Osteoblast (primary cell): ENCODE measurements around the gene SLC5A7. TPM values are rescaled to one million over a fixed set of nuclear protein-coding genes. Genes with fewer than 3 reads are reported as not detected.

ENCODE experiments used
- DNase-seq: peaks from one replicate; pipeline ENCODE4 v3.0.0; 2011; ENCODE audit warnings: low spot score, mixed read lengths; ENCODE audit not compliant: insufficient read length; ENCODE audit errors: missing footprints
- H2AFZ ChIP-seq: 2 replicates; pipeline ENCODE4 v1.6.0; 2011; ENCODE audit warnings: mild to moderate bottlenecking, low read length
- H3K27ac ChIP-seq: 2 replicates; pipeline ENCODE4 v1.5.1; 2011; ENCODE audit warnings: mild to moderate bottlenecking, low read depth, low read length, moderate library complexity
- H3K27me3 ChIP-seq: 2 replicates; pipeline ENCODE4 v1.6.0; 2012; ENCODE audit warnings: mild to moderate bottlenecking, control low read depth, inconsistent platforms, low read length, moderate library complexity; ENCODE audit not compliant: insufficient read depth
- H3K36me3 ChIP-seq: 2 replicates; pipeline ENCODE4 v1.5.1; 2011; ENCODE audit warnings: mild to moderate bottlenecking, low read length, control low read depth, moderate library complexity; ENCODE audit not compliant: insufficient read depth
- H3K4me1 ChIP-seq: 2 replicates; pipeline ENCODE4 v1.5.1; 2011; ENCODE audit warnings: mild to moderate bottlenecking, low read length, control low read depth, moderate library complexity; ENCODE audit not compliant: insufficient read depth
- H3K4me2 ChIP-seq: 2 replicates; pipeline ENCODE4 v1.6.0; 2011; ENCODE audit warnings: mild to moderate bottlenecking, low read length; ENCODE audit not compliant: insufficient read depth
- H3K4me3 ChIP-seq: fragments of 200-600 bp; sonication (generic); 3 replicates; pipeline ENCODE4 v1.5.1; 2012; ENCODE audit warnings: mild to moderate bottlenecking, low read length, inconsistent platforms; ENCODE audit not compliant: insufficient read depth
- H3K79me2 ChIP-seq: 2 replicates; pipeline ENCODE4 v1.6.0; 2012; ENCODE audit warnings: mild to moderate bottlenecking, low read length, control low read depth, inconsistent platforms; ENCODE audit not compliant: insufficient read depth
- H3K9me3 ChIP-seq: 2 replicates; pipeline ENCODE4 v1.5.1; 2011; ENCODE audit warnings: low read depth, low read length, control low read depth
- H4K20me1 ChIP-seq: 2 replicates; pipeline ENCODE4 v1.6.0; 2012; ENCODE audit warnings: mild to moderate bottlenecking, low read length, control low read depth; ENCODE audit not compliant: insufficient read depth
- total RNA-seq: library from RNA; depleted of rRNA; stranded (reverse); fragments of >200 nt; gene quantifications from 2 replicates; pipeline ENCODE4 v1.2.3, GENCODE V29; 2012
- TF ChIP-seq, protein P1 (sequence below): IDR thresholded peaks from 2 replicates; pipeline ENCODE4 v1.5.1; 2011; ENCODE audit warnings: mild to moderate bottlenecking, low read depth, low read length, moderate library complexity; ENCODE audit errors: extremely low read depth

SLC5A7 gene
- total RNA-seq, 1 donor = not detected

DNA sequence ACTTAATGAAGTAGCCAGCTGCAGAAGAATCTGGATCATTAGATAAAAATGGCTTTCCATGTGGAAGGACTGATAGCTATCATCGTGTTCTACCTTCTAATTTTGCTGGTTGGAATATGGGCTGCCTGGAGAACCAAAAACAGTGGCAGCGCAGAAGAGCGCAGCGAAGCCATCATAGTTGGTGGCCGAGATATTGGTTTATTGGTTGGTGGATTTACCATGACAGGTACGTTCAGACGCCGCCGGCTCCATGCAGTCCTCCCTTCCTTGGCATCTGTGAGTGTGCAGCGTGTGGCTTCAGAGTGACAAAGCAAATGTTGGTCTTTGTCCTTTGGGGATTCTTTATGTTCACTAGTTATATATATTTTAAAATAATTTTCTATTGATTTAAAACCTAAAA lies 1.8 kb downstream of the SLC5A7 start:
- no peaks in the 10 kb centered on the region for H3K79me2 ChIP-seq
- H3K27ac ChIP-seq = no peak overlapping the region
- H4K20me1 ChIP-seq = no peaks in the 10 kb centered on the region
- no peak overlapping the region for H2AFZ ChIP-seq
- no peaks in the 10 kb centered on the region for H3K36me3 ChIP-seq
- no peak overlapping the region for H3K4me3 ChIP-seq
- H3K4me2 ChIP-seq = no peak overlapping the region
- DNase-seq = no peak
- H3K9me3 ChIP-seq = no peaks in the 10 kb centered on the region
- TF ChIP-seq, protein P1, sequence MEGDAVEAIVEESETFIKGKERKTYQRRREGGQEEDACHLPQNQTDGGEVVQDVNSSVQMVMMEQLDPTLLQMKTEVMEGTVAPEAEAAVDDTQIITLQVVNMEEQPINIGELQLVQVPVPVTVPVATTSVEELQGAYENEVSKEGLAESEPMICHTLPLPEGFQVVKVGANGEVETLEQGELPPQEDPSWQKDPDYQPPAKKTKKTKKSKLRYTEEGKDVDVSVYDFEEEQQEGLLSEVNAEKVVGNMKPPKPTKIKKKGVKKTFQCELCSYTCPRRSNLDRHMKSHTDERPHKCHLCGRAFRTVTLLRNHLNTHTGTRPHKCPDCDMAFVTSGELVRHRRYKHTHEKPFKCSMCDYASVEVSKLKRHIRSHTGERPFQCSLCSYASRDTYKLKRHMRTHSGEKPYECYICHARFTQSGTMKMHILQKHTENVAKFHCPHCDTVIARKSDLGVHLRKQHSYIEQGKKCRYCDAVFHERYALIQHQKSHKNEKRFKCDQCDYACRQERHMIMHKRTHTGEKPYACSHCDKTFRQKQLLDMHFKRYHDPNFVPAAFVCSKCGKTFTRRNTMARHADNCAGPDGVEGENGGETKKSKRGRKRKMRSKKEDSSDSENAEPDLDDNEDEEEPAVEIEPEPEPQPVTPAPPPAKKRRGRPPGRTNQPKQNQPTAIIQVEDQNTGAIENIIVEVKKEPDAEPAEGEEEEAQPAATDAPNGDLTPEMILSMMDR = no peak
- H3K4me1 ChIP-seq = no peaks in the 10 kb centered on the region
- peaks cover 18% of the 10 kb centered on the region for H3K27me3 ChIP-seq

DNA sequence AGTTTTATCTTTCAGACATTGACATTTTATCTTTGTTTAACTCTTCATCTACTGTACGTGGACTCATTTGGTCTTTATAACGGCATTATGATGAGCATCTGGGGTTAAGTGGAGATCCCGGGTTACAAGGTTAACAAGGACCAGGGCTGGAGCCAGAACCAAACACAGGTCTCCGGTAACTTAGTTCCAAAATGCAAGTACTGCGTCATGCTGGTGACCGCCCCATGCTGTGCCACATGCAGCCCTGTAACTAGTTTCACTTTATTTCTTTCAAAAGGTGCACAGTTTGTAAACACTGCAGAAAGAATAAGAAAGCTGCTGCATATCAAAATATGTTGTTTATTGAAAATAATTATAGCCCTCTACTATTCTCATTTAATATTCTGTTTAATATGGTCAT lies 3.1 kb downstream of the SLC5A7 start:
- no peak for DNase-seq
- H3K27ac ChIP-seq = no peak overlapping the region
- H3K4me3 ChIP-seq = no peak overlapping the region
- no peaks in the 10 kb centered on the region for H3K79me2 ChIP-seq
- no peaks in the 10 kb centered on the region for H3K9me3 ChIP-seq
- H3K4me2 ChIP-seq = no peak overlapping the region
- H3K4me1 ChIP-seq = no peaks in the 10 kb centered on the region
- H2AFZ ChIP-seq = no peak overlapping the region
- no peaks in the 10 kb centered on the region for H3K36me3 ChIP-seq
- TF ChIP-seq, protein P1 = no peak
- no peaks in the 10 kb centered on the region for H4K20me1 ChIP-seq
- peaks cover 18% of the 10 kb centered on the region for H3K27me3 ChIP-seq

GRCh38 chr2:107990718-107991117 lies 4.4 kb downstream of the SLC5A7 start:
- H3K27me3 ChIP-seq = peaks cover 17% of the 10 kb centered on the region
- no peaks in the 10 kb centered on the region for H3K36me3 ChIP-seq
- no peak for DNase-seq
- no peak overlapping the region for H3K4me2 ChIP-seq
- H3K79me2 ChIP-seq = no peaks in the 10 kb centered on the region
- H3K9me3 ChIP-seq = no peaks in the 10 kb centered on the region
- H3K4me1 ChIP-seq = no peaks in the 10 kb centered on the region
- H4K20me1 ChIP-seq = no peaks in the 10 kb centered on the region
- TF ChIP-seq, protein P1 = no peak
- no peak overlapping the region for H2AFZ ChIP-seq
- H3K4me3 ChIP-seq = no peak overlapping the region
- no peak overlapping the region for H3K27ac ChIP-seq

DNA sequence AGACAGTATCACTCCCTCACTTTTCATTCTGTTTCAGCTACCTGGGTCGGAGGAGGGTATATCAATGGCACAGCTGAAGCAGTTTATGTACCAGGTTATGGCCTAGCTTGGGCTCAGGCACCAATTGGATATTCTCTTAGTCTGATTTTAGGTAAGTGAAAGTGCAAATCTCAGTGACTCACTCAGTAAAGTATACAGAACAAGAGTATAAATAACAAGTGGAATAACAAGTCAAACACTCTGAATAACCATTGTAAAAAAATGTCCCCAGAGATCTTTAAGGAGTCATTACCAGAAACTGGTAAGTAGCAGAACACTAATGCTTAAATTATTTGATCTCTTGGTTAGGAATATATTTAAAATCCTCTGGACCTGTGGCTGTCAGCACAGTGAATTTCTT lies 5.7 kb downstream of the SLC5A7 start:
- Histone ChIP-seq H3K27ac (no peak overlapping the region), H3K4me2 (no peak overlapping the region), H3K9me3 (no peaks in the 10 kb centered on the region), H3K4me1 (no peaks in the 10 kb centered on the region), H3K27me3 (peaks cover 5% of the 10 kb centered on the region), H2AFZ (no peak overlapping the region), H3K4me3 (no peak overlapping the region), H4K20me1 (no peaks in the 10 kb centered on the region), H3K36me3 (no peaks in the 10 kb centered on the region), H3K79me2 (no peaks in the 10 kb centered on the region)
- TF ChIP-seq, protein P1 = no peak
- DNase-seq = no peak
